Kidney (tissue), 14 donors: Measurements from ENCODE around the gene DARS1. TPM values are rescaled to one million over a fixed set of nuclear protein-coding genes. Genes with fewer than 3 reads are reported as not detected.

Source experiments
- DNase-seq, 5 donors: peaks; one replicate each; pipeline ENCODE4 v3.0.0-alpha.2; 2013 to 2020
- FAIRE-seq: peaks from 2 replicates; lab custom pipeline; 2012; peaks lifted over from hg19 to GRCh38; lab: Jason Lieb, UNC
- H3K27ac ChIP-seq, 2 donors: one replicate each; pipeline ENCODE4 v1.7.0; 2013; ENCODE audit warnings: low read depth in 2 of 2, low read length in 2 of 2, inconsistent platforms in 1 of 2
- H3K27me3 ChIP-seq: one replicate; pipeline ENCODE4 v1.7.1; 2013; ENCODE audit warnings: low read length, inconsistent platforms; ENCODE audit not compliant: control insufficient read depth, insufficient read depth
- H3K36me3 ChIP-seq, 3 donors: one replicate each; pipeline versions ENCODE4 v1.7.0 to v1.7.1; 2013; ENCODE audit warnings: low read length in 3 of 3, control low read depth in 1 of 3, inconsistent platforms in 1 of 3; ENCODE audit not compliant: insufficient read depth in 3 of 3, control insufficient read depth in 2 of 3
- H3K4me1 ChIP-seq, 3 donors: one replicate each; pipeline versions ENCODE4 v1.7.0 to v1.7.1; 2013; ENCODE audit warnings: low read length in 3 of 3, inconsistent platforms in 1 of 3, low read depth in 1 of 3; ENCODE audit not compliant: control insufficient read depth in 2 of 3, insufficient read depth in 2 of 3
- H3K4me3 ChIP-seq, 3 donors: one replicate each; pipeline versions ENCODE4 v1.7.0 to v1.8.1; 2013; ENCODE audit warnings: low read length in 3 of 3, control low read depth in 1 of 3, inconsistent platforms in 1 of 3
- H3K9ac ChIP-seq, 3 donors: one replicate each; pipeline versions ENCODE4 v1.7.0 to v1.7.1; 2013; ENCODE audit warnings: low read length in 3 of 3, control low read depth in 1 of 3, inconsistent platforms in 1 of 3
- H3K9me3 ChIP-seq, 3 donors: one replicate each; pipeline versions ENCODE4 v1.7.0 to v1.7.1; 2013; ENCODE audit warnings: low read length in 3 of 3, control low read depth in 1 of 3, inconsistent platforms in 1 of 3; ENCODE audit not compliant: control insufficient read depth in 2 of 3, insufficient read depth in 1 of 3
- CTCF ChIP-seq: IDR thresholded peaks from 3 replicates; pipeline ENCODE4 v1.5.1; 2012; ENCODE audit warnings: mild to moderate bottlenecking, moderate library complexity, borderline replicate concordance; ENCODE audit not compliant: insufficient read depth; ENCODE audit errors: extremely low read depth
- intact Hi-C: fragments of 100-400 bp; cut with DNase I; formaldehyde crosslinking; loops from one replicate; pipeline ENCODE4 v1.11.1; 2022
- polyA plus RNA-seq: library from polyadenylated mRNA; stranded (reverse); fragments of 350-450 nt; fragmentation: Illumina TruSeq; extraction: RNeasy Lipid Tissue Mini Kit (QIAGEN cat#74804); gene quantifications from one replicate; pipeline ENCODE4 v1.2.3, GENCODE V29; 2014; ENCODE audit warnings: low read depth, low replicate concordance; ENCODE audit not compliant: insufficient read depth
- total RNA-seq: library from RNA; stranded (reverse); fragmentation: NEBNext Ultra II Directional; extraction: Animal tissue kit (Norgen Biotek cat#: 25700); gene quantifications from one replicate; pipeline ENCODE4 v1.2.1, GENCODE V29; 2021
- donor health status: control.
- donor health status: control.
- donor health status: control.
- donor health status: control.
- donor health status: control.
- donor health status: DM: yes; HTN: yes; CAD: no.
- donor health status: Normal renal cell carcinoma (clear cell type).

Gene DARS1
- total and polyA plus RNA-seq, 2 donors from 2014 or later, result 39.5 to 77.4 TPM

- Histone ChIP-seq H3K9me3 (no peaks in the 10 kb centered on the region), H3K4me1 (peaks cover 0 to 2% (median 0%) of the 10 kb centered on the region in 3 donors), H3K27ac (no peak overlapping the region), H3K9ac (no peak overlapping the region), H3K4me3 (no peak overlapping the region), H3K36me3 (no peaks in the 10 kb centered on the region), H3K27me3 (no peaks in the 10 kb centered on the region)
- intact Hi-C loops, result no loop called here
- no peak for TF ChIP-seq CTCF
- DNase-seq, result no peak
- FAIRE-seq, result no peak
Observed at GRCh38 chr2:136032817-136033535, 47.5 kb upstream of the DARS1 start.

GRCh38 chr2:136032192-136032591 lies 46.8 kb upstream of the DARS1 start:
- Histone ChIP-seq H3K4me3 (no peak overlapping the region), H3K9me3 (no peaks in the 10 kb centered on the region), H3K4me1 (peaks cover 0 to 2% (median 0%) of the 10 kb centered on the region in 3 donors), H3K36me3 (no peaks in the 10 kb centered on the region), H3K27ac (no peak overlapping the region), H3K27me3 (no peaks in the 10 kb centered on the region), H3K9ac (no peak overlapping the region)
- intact Hi-C loops, result no loop called here
- no peak for DNase-seq
- no peak for TF ChIP-seq CTCF
- FAIRE-seq, result no peak

DNA sequence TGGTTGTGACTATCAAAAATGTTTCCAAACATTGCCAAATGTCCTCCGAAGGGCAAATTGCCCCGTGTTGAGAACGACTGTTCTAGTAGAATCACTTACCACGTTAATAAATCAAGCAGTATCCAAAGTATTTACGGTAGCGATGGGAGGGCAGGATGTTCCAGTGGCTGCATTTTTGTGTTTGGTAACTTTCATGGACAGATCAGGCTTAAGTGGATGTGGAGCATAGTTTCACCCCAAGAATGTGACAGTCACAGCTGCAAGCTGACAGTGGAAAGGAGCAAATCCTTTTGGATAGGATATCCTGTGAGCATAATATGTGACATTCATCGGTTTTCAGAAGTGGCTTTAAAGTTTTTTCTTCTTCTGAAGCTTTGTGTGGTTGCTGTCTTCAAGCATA lies 46.3 kb upstream of the DARS1 start:
- FAIRE-seq, result no peak
- Histone ChIP-seq H3K4me1 (peaks cover 0 to 2% (median 0%) of the 10 kb centered on the region in 3 donors), H3K27ac (no peak overlapping the region), H3K4me3 (no peak overlapping the region), H3K36me3 (no peaks in the 10 kb centered on the region), H3K27me3 (no peaks in the 10 kb centered on the region), H3K9ac (no peak overlapping the region), H3K9me3 (no peaks in the 10 kb centered on the region)
- intact Hi-C loops, result no loop called here
- DNase-seq, result peak in 2 of 5 donors; percentile 63 to 65
- no peak for TF ChIP-seq CTCF

DNA sequence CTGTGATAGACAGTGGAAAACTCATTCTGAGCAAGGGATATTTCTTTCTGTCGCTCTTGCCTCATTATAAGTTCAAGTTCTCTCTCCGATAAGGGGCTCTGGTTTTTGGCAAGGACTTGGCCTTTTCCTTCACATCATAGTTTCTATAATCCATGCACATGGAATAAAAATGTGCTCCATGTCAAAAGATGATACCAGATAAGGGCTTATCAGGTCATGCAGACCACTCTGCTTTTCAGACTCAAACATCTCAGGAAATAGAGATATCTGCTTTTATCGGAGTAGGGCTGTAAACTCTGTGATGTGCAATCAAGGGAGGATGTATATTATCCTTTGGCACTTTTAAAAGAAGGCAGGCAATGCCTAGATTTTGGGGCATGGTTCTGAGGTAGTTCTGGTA lies 45.0 kb upstream of the DARS1 start:
- no peak for FAIRE-seq
- no peak overlapping the region for H3K27ac ChIP-seq
- intact Hi-C loops, result no loop called here
- no peak overlapping the region for H3K4me3 ChIP-seq
- no peaks in the 10 kb centered on the region for H3K9me3 ChIP-seq
- no peaks in the 10 kb centered on the region for H3K27me3 ChIP-seq
- no peak overlapping the region for H3K9ac ChIP-seq
- no peak for DNase-seq
- H3K4me1 ChIP-seq, result peaks cover 0 to 2% (median 0%) of the 10 kb centered on the region in 3 donors
- no peaks in the 10 kb centered on the region for H3K36me3 ChIP-seq
- TF ChIP-seq CTCF, result no peak
